Stimulated activated CD8-positive, alpha-beta memory T cell treated with anti-CD3 and anti-CD28 coated beads, Interleukin-2, amount 100 ng/mL, for 1 hour (primary cell): Measurements from ENCODE around the gene GUCD1.

Experiments
- DNase-seq, 2 donors: peaks; one replicate each; pipeline ENCODE4 v3.0.0-alpha.2; 2020; ENCODE audit warnings: low read depth in 2 of 2

GUCD1 gene

DNA sequence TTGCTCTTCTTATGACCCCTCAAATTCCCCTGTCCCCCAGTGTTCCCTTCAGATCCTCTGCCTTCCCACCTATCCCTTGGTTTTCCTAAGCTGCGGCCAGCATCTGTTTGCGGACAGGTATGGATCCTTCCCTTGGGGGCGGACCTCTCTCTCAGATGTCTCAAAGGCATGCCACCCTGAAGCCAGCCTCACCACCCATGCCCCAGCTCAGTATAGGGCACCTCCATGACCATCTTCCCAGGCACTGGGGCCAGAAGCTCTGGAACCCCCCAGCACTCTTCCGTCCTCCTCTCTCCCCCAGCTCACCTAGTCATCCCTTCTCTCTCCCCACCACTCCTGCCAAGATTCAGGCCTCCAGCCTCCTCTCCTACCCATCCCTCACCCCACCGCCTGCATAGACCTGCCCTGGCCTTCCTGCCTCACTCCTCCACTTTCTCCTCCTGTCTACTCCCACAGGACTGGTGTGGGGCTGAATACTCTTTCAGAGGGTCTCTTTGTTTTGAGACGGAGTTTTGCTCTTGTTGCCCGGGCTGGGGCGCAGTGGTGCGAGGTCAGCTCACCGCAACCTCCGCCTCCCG is 35.7 kb upstream of the GUCD1 start:
- DNase-seq, result no peak

DNA sequence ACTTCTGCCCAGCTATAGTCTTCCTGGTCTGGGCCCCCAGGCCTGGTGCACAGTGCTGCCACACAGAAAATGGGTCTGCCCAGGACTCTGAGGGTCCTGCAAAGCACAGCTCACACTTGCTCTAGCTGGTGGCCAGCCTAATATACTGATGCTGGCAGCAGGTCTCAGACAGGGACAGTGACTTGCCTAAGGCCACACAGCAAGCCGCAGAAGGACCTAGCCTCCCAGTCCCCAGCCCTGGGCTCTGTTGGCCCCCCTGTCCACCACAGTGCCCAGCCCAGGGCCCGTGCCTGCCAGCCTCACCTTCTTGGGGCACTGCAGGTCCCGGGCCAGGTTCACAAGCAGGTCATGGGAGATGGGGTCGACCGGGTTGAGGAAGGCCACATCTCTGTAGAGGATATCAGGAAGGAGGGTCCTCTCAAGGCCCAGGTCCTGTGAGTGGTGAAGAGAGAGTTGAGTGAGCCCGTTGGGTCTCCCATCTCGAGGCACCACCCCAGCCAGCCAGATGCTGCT is 34.6 kb upstream of the GUCD1 start:
- no peak for DNase-seq

GRCh38 chr22:24588757-24589481 is 34.0 kb upstream of the GUCD1 start:
- no peak for DNase-seq

DNA sequence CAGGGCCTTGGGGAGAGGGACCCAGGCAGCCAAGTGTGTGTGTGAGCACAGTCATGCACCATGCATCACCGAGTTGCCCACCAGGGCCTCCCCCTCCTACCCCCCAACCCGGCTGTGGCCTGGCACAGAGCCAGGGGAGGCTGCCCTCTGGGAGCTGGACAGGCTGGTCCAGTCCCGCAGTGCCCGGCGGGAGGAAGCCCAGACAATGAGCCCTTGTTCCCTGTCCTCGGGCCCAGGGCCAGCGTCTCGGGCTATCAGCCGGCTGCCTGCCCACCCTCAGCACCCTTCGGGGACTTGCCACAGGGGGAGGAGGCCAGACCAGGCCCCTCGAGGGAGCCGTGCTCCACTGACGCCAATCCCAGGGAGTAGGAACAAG is 33.4 kb upstream of the GUCD1 start:
- DNase-seq, result no peak

GRCh38 chr22:24587948-24588347 is 33.0 kb upstream of the GUCD1 start:
- no peak for DNase-seq

DNA sequence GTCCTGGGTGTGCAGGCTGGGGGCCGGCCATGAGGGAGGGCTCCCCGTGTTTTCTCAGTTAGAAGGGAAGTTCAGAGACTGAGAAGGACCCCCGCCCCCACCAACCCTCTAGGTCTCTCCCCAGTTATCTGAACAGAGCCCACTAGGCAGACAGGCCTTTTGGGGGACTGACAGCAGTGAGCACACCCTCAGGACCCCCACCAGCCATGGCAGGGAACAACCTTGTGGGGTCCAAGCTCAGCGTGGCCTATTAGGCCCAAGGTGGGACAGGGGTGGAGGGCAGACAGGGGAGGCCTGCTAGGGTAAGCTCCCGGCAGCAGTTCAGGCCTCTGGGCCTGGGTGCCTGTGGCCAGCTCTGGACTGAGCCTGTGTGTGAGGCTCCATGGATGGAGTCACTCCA is 32.3 kb upstream of the GUCD1 start:
- DNase-seq, result no peak

DNA sequence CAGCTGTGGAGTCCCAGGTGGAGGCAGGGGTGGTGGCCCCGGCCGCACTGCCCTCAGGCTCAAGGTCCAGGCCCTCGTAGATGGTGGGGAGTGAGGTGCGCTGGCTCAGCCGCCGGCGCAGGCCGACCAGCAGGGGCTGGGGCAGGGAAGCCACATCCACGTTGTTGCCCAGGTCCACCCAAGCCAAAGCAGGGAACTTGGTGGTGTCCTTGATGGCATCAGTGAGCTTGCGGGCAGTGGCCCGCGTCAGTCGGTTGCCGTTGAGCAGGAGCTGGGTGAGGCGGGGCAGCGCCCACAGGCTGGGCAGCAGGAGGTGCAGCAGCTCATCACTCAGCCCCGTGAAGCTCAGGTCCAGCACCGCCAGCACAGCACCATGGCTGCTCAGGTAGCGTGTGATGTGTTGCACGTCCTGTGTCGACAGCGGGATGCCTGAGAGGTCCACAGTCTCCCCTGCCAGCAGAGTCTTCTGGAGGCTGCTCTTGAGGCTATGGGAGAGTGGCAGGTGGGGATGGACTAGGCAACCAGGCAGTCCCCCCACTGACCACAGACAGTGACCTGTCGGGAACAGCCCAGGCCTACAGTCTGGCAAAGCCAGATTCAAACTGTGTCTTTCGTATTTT is 31.1 kb upstream of the GUCD1 start:
- DNase-seq, result no peak

- DNase-seq, result no peak
Observed at GRCh38 chr22:24585461-24585860, 30.5 kb upstream of the GUCD1 start.

GRCh38 chr22:24584871-24585411 is 30.0 kb upstream of the GUCD1 start:
- no peak for DNase-seq

- no peak for DNase-seq
Observed at GRCh38 chr22:24584166-24584790, 29.3 kb upstream of the GUCD1 start.

- no peak for DNase-seq
Observed at GRCh38 chr22:24583221-24584165, 28.6 kb upstream of the GUCD1 start.

- no peak for DNase-seq
Observed at GRCh38 chr22:24582056-24582814, 27.3 kb upstream of the GUCD1 start.

DNA sequence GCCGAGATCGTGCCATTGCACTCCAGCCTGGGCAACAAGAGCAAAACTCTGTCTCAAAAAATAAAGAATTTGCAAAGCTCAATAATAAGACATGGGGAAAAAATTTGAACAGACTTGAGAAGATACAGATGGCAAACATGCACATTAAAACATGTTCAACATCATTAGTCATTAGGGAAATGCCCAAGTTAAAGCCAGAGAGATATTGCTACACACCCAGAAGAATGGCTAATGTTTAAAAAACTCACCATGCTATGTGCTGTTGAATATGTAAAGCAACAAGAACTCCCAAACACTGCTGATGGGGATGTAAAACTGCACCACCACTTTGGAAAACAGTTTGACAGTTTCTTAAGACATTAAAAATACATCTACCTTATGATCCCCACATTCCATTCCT is 25.3 kb upstream of the GUCD1 start:
- DNase-seq, result no peak

- DNase-seq, result no peak
Observed at GRCh38 chr22:24579258-24579601, 24.3 kb upstream of the GUCD1 start.

DNA sequence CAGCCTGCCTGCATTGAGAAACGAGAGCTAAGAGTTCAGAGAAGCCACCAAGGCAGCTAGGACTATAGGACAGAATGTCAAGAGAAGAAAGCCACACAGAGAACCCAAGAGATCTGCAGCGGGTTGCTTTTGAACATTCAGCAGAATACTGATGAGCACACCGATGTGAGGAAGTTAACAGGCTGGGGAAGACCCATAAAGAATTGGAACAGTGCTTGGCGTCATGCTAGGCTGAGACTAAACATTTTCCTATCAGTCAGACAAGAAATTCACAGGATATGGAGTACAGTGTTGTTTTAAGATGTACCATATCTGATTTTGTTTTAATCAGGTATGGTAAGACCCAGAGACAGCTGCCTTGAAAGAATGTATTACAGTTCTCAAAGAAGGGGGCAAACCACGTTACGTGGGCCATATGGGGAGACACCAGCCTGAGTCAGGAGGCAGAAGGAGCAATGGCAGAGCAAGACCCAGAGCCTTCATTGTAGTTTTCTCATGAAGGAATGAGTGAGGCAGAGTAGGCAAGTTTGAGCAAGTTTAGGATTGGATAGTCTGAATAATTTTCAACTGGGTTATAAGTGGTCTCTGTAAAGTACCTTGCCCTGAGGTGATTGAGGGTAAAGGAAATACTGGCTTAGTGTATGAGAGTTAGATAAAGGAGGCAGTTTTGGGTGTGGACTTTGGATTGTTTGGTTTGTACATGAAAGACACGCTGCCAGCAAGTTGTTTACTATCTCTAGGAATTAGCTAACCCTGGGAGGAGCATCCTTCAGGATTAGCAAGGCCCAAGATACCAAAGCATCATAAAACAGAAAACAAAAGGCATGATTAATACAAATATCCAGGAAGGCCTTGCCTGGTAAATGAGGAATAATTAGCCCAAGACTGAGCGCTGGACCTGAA is 23.7 kb upstream of the GUCD1 start:
- DNase-seq, result no peak

GRCh38 chr22:24576778-24577177 is 21.8 kb upstream of the GUCD1 start:
- no peak for DNase-seq

- no peak for DNase-seq
Observed at GRCh38 chr22:24571266-24571665, 16.3 kb upstream of the GUCD1 start.

- no peak for DNase-seq
Observed at GRCh38 chr22:24567668-24568067, 12.7 kb upstream of the GUCD1 start.

- DNase-seq, result no peak
Observed at GRCh38 chr22:24566899-24567511, 12.1 kb upstream of the GUCD1 start.
